ENCODE results near the gene ZNF324B. TPM values are rescaled to one million over a fixed set of nuclear protein-coding genes. Genes with fewer than 3 reads are reported as not detected.
A peak's percentile ranks its signal among the peaks of the same experiment; 100 is the strongest.
"Not testable (repeated sequence)": the region's sequence is repeated elsewhere in the genome, so short reads cannot be mapped to it uniquely, and the experiment has no call there.

ZNF324B gene
- total RNA-seq, 1 donor from 2014 or later, result 9.9 TPM

DNA sequence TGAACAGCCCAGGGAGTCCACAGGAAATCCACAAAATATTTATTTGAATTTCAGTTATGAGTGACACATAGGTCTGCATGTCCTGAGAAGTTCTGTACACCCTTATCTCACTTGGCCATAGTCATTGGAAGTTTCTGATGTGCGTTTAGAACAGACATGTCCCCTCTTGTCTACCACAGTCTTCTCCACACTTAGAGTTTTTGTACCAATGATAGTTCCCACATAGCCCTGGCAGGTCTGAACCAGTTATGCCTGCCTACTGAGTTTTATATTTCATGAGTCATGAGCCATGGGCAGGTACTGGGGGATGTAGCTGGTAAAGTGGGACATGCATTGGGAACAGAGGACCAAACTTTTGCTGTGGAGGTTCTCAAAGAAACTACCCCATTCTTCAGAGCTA lies 22.8 kb upstream of the ZNF324B start:
- no peak for TF ChIP-seq CTCF (IDR thresholded peaks at IDR 0.05; ENCODE audit: partially characterized antibody, unreplicated experiment)
- no peak for DNase-seq
- Mint-ChIP-seq H3K4me3 (ENCODE audit: unreplicated experiment) (no peak overlapping the region), H3K9me3 (ENCODE audit: unreplicated experiment) (peaks cover 23% of the 10 kb centered on the region), H3K36me3 (ENCODE audit: unreplicated experiment) (peaks cover 36% of the 10 kb centered on the region), H3K27me3 (ENCODE audit: unreplicated experiment) (peaks cover 5% of the 10 kb centered on the region), H3K4me1 (ENCODE audit: low read depth, unreplicated experiment) (no peaks in the 10 kb centered on the region), H3K27ac (ENCODE audit: unreplicated experiment) (no peak overlapping the region)

GRCh38 chr19:58429745-58430144 lies 21.7 kb upstream of the ZNF324B start:
- no peak for DNase-seq
- Mint-ChIP-seq H3K4me1 (ENCODE audit: low read depth, unreplicated experiment) (no peaks in the 10 kb centered on the region), H3K27me3 (ENCODE audit: unreplicated experiment) (peaks cover 5% of the 10 kb centered on the region), H3K27ac (ENCODE audit: unreplicated experiment) (no peak overlapping the region), H3K36me3 (ENCODE audit: unreplicated experiment) (peaks cover 46% of the 10 kb centered on the region), H3K9me3 (ENCODE audit: unreplicated experiment) (peaks cover 28% of the 10 kb centered on the region), H3K4me3 (ENCODE audit: unreplicated experiment) (no peak overlapping the region)
- no peak for TF ChIP-seq CTCF (IDR thresholded peaks at IDR 0.05; ENCODE audit: partially characterized antibody, unreplicated experiment)

- no peak for TF ChIP-seq CTCF (IDR thresholded peaks at IDR 0.05; ENCODE audit: partially characterized antibody, unreplicated experiment)
- peaks cover 85% of the 10 kb centered on the region for H3K36me3 Mint-ChIP-seq (ENCODE audit: unreplicated experiment)
- no peaks in the 10 kb centered on the region for H3K4me1 Mint-ChIP-seq (ENCODE audit: low read depth, unreplicated experiment)
- H3K27me3 Mint-ChIP-seq (ENCODE audit: unreplicated experiment), result peaks cover 14% of the 10 kb centered on the region
- no peak for DNase-seq
- H3K9me3 Mint-ChIP-seq (ENCODE audit: unreplicated experiment), result peaks cover 38% of the 10 kb centered on the region
- H3K4me3 Mint-ChIP-seq (ENCODE audit: unreplicated experiment), result no peak overlapping the region
- no peak overlapping the region for H3K27ac Mint-ChIP-seq (ENCODE audit: unreplicated experiment)
Observed at GRCh38 chr19:58434217-58434616, 17.2 kb upstream of the ZNF324B start.

DNA sequence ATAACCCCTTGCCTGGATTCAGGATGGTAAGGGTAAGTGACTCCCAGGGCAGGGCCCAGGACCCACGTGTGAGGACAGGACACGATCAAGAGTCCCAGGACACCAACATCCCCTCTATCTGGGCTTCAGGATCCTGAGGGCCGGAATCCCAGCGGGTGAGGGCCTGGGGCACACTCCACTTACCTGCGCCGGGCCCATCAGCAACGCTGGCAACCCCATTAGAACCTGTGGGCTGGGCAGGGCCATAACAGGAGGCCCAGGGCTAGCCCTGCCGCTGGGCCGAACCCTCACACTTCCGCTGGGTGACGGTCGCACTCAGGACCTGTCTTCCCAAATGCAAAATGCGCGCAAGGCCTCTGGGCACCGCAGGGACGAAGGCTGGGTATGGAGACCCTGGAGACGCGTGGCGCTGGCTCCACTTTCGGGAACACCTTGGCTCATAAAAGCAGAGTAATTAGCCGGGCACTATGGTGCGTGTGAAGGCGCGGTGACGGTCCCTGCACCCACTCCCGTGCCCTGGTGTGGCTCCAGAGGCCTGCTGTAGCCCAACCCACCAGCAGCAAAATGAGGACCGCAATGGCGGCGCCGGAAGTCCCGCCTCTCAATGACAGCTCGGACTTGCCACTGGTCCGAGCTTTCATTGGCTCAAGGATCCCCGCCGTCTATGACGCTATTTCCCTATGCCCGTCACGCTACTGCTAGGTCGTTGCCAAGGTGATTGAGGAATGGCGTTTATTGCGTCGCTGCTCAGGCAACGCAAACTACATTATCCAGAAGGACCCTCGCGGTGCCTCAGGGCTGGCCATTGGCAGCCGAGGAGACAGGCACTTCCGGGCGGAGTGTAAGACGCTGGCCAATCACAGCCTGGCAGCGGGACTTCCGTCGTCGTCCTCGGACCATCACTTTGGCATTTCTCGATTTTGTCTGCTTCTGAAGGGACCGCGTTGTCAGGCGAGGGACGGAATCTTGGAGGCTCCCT lies 11.6 kb upstream of the ZNF324B start, which contains the start of gene ZNF132:
Gene ZNF132 (minus strand): TSS at position 578 of the 979 bp plus-strand sequence. CDS start 332 bp downstream, at position 246.
- peak; percentile 86 for DNase-seq
- H3K27ac Mint-ChIP-seq (ENCODE audit: unreplicated experiment), result peak within 1 kb of the TSS; percentile 78
- H3K4me1 Mint-ChIP-seq (ENCODE audit: low read depth, unreplicated experiment), result peaks cover 4% of the 10 kb centered on the region
- peak within 1 kb of the TSS; percentile 96 for H3K4me3 Mint-ChIP-seq (ENCODE audit: unreplicated experiment)
- peaks cover 15% of the 10 kb centered on the region for H3K27me3 Mint-ChIP-seq (ENCODE audit: unreplicated experiment)
- no peak for TF ChIP-seq CTCF (IDR thresholded peaks at IDR 0.05; ENCODE audit: partially characterized antibody, unreplicated experiment)
- peaks cover 54% of the 10 kb centered on the region for H3K36me3 Mint-ChIP-seq (ENCODE audit: unreplicated experiment)
- peaks cover 28% of the 10 kb centered on the region for H3K9me3 Mint-ChIP-seq (ENCODE audit: unreplicated experiment)

- no peak for DNase-seq
- H3K9me3 Mint-ChIP-seq (ENCODE audit: unreplicated experiment), result peaks cover 28% of the 10 kb centered on the region
- H3K4me3 Mint-ChIP-seq (ENCODE audit: unreplicated experiment), result peak overlapping the region; percentile 96
- peaks cover 4% of the 10 kb centered on the region for H3K4me1 Mint-ChIP-seq (ENCODE audit: low read depth, unreplicated experiment)
- H3K36me3 Mint-ChIP-seq (ENCODE audit: unreplicated experiment), result peaks cover 47% of the 10 kb centered on the region
- no peak for TF ChIP-seq CTCF (IDR thresholded peaks at IDR 0.05; ENCODE audit: partially characterized antibody, unreplicated experiment)
- H3K27ac Mint-ChIP-seq (ENCODE audit: unreplicated experiment), result peak overlapping the region; percentile 78
- peaks cover 15% of the 10 kb centered on the region for H3K27me3 Mint-ChIP-seq (ENCODE audit: unreplicated experiment)
Observed at GRCh38 chr19:58440556-58440955, 10.9 kb upstream of the ZNF324B start.

GRCh38 chr19:58442986-58443385 lies 8.4 kb upstream of the ZNF324B start:
- H3K36me3 Mint-ChIP-seq (ENCODE audit: unreplicated experiment), result peaks cover 29% of the 10 kb centered on the region
- H3K4me3 Mint-ChIP-seq (ENCODE audit: unreplicated experiment); DNase-seq; H3K27ac Mint-ChIP-seq (ENCODE audit: unreplicated experiment); H3K4me1 Mint-ChIP-seq (ENCODE audit: low read depth, unreplicated experiment): not testable (repeated sequence)
- H3K27me3 Mint-ChIP-seq (ENCODE audit: unreplicated experiment), result peaks cover 12% of the 10 kb centered on the region
- peaks cover 24% of the 10 kb centered on the region for H3K9me3 Mint-ChIP-seq (ENCODE audit: unreplicated experiment)

DNA sequence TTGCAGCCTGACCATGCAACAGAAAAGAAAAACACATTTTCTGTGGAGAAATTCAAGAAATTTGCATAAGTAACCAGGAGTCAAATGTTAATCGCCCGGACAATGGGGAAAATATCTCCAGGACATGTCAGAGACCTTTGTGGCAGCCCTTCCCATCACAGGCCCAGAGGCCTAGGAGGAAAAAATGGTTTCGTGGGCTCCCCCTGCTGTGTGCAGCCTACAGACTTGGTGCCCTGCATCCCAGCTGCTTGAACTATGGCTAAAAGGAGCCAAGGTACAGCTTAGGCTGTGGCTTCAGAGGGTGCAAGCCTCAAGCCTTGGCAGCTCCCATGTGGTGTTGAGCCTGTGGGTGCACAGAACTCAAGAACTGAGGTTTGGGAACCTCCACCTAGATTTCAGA lies 2.6 kb upstream of the ZNF324B start:
- H3K27ac Mint-ChIP-seq (ENCODE audit: unreplicated experiment); DNase-seq; H3K4me3 Mint-ChIP-seq (ENCODE audit: unreplicated experiment); H3K4me1 Mint-ChIP-seq (ENCODE audit: low read depth, unreplicated experiment): not testable (repeated sequence)
- peaks cover 11% of the 10 kb centered on the region for H3K27me3 Mint-ChIP-seq (ENCODE audit: unreplicated experiment)
- peaks cover 14% of the 10 kb centered on the region for H3K36me3 Mint-ChIP-seq (ENCODE audit: unreplicated experiment)
- peaks cover 24% of the 10 kb centered on the region for H3K9me3 Mint-ChIP-seq (ENCODE audit: unreplicated experiment)

All from glutamatergic neuron (in vitro differentiated cells).